IPS-15b (cell line): ENCODE data around the gene ALDH3B1.
A peak's percentile ranks its signal among the peaks of the same experiment; 100 is the strongest.

Experiments used
- H3K27me3 ChIP-seq: one replicate; pipeline ENCODE4 v1.6.1; 2013; ENCODE audit warnings: low read length; ENCODE audit not compliant: control insufficient read depth, insufficient read depth
- H3K36me3 ChIP-seq: one replicate; pipeline ENCODE4 v1.6.1; 2013; ENCODE audit warnings: low read length; ENCODE audit not compliant: control insufficient read depth, insufficient read depth
- H3K4me1 ChIP-seq: one replicate; pipeline ENCODE4 v1.6.1; 2013; ENCODE audit warnings: mild to moderate bottlenecking, low read length; ENCODE audit not compliant: control insufficient read depth, insufficient read depth
- H3K4me3 ChIP-seq: one replicate; pipeline ENCODE4 v1.5.1; 2013; ENCODE audit warnings: low read depth, low read length
- H3K9ac ChIP-seq: one replicate; pipeline ENCODE4 v1.6.1; 2013; ENCODE audit warnings: low read depth, mild to moderate bottlenecking, low read length
- H3K9me3 ChIP-seq: one replicate; pipeline ENCODE4 v1.6.1; 2013; ENCODE audit warnings: mild to moderate bottlenecking, low read length; ENCODE audit not compliant: control insufficient read depth, insufficient read depth

ALDH3B1 gene

GRCh38 chr11:68030318-68031143 lies 20.4 kb downstream of the ALDH3B1 start, which contains the start of gene NDUFS8:
TSS of gene NDUFS8 (plus strand) at chr11:68030681. CDS start at chr11:68032152, 1,471 bp downstream.
- Histone ChIP-seq H3K4me3 (peak within 1 kb of the TSS; percentile 94), H3K9me3 (no peaks in the 10 kb centered on the region), H3K9ac (peak within 1 kb of the TSS; percentile 94), H3K4me1 (peaks cover 3% of the 10 kb centered on the region), H3K36me3 (peaks cover 30% of the 10 kb centered on the region), H3K27me3 (no peaks in the 10 kb centered on the region)

GRCh38 chr11:68031144-68031464 lies 21.0 kb downstream of the ALDH3B1 start:
- H3K4me3 ChIP-seq, result peak overlapping the region; percentile 94
- H3K9ac ChIP-seq, result peak overlapping the region; percentile 94
- peaks cover 3% of the 10 kb centered on the region for H3K4me1 ChIP-seq
- H3K27me3 ChIP-seq, result no peaks in the 10 kb centered on the region
- H3K36me3 ChIP-seq, result peaks cover 30% of the 10 kb centered on the region
- no peaks in the 10 kb centered on the region for H3K9me3 ChIP-seq

GRCh38 chr11:68032003-68032402 lies 21.9 kb downstream of the ALDH3B1 start:
- peaks cover 30% of the 10 kb centered on the region for H3K36me3 ChIP-seq
- peaks cover 3% of the 10 kb centered on the region for H3K4me1 ChIP-seq
- H3K27me3 ChIP-seq, result no peaks in the 10 kb centered on the region
- H3K9ac ChIP-seq, result no peak overlapping the region
- H3K4me3 ChIP-seq, result peak overlapping the region; percentile 94
- H3K9me3 ChIP-seq, result no peaks in the 10 kb centered on the region

GRCh38 chr11:68032997-68033707 lies 23.0 kb downstream of the ALDH3B1 start:
- no peaks in the 10 kb centered on the region for H3K27me3 ChIP-seq
- H3K9ac ChIP-seq, result no peak overlapping the region
- H3K36me3 ChIP-seq, result peaks cover 24% of the 10 kb centered on the region
- no peak overlapping the region for H3K4me3 ChIP-seq
- peaks cover 4% of the 10 kb centered on the region for H3K4me1 ChIP-seq
- no peaks in the 10 kb centered on the region for H3K9me3 ChIP-seq

GRCh38 chr11:68033708-68034045 lies 23.6 kb downstream of the ALDH3B1 start:
- Histone ChIP-seq H3K4me3 (no peak overlapping the region), H3K9ac (no peak overlapping the region), H3K27me3 (no peaks in the 10 kb centered on the region), H3K9me3 (no peaks in the 10 kb centered on the region), H3K4me1 (peaks cover 6% of the 10 kb centered on the region), H3K36me3 (peaks cover 24% of the 10 kb centered on the region)

- Histone ChIP-seq H3K27me3 (no peaks in the 10 kb centered on the region), H3K4me3 (no peak overlapping the region), H3K36me3 (peaks cover 24% of the 10 kb centered on the region), H3K9me3 (no peaks in the 10 kb centered on the region), H3K9ac (no peak overlapping the region), H3K4me1 (peaks cover 7% of the 10 kb centered on the region)
Measured at GRCh38 chr11:68035266-68035876, 25.2 kb downstream of the ALDH3B1 start.

GRCh38 chr11:68036141-68036716 lies 26.1 kb downstream of the ALDH3B1 start:
- Histone ChIP-seq H3K9ac (no peak overlapping the region), H3K4me1 (peaks cover 7% of the 10 kb centered on the region), H3K27me3 (no peaks in the 10 kb centered on the region), H3K4me3 (no peak overlapping the region), H3K9me3 (no peaks in the 10 kb centered on the region), H3K36me3 (peaks cover 24% of the 10 kb centered on the region)

- Histone ChIP-seq H3K9ac (no peak overlapping the region), H3K36me3 (peaks cover 24% of the 10 kb centered on the region)
Measured at GRCh38 chr11:68036717-68037239, 26.7 kb downstream of the ALDH3B1 start.

GRCh38 chr11:68037411-68038225 lies 27.5 kb downstream of the ALDH3B1 start:
- Histone ChIP-seq H3K4me1 (peaks cover 7% of the 10 kb centered on the region), H3K9ac (no peak overlapping the region), H3K4me3 (no peak overlapping the region), H3K27me3 (no peaks in the 10 kb centered on the region), H3K36me3 (peaks cover 18% of the 10 kb centered on the region), H3K9me3 (no peaks in the 10 kb centered on the region)

More at GRCh38 chr11:68036717-68037239, 26.7 kb downstream of the ALDH3B1 start:
- Histone ChIP-seq H3K4me3 (no peak overlapping the region), H3K4me1 (peaks cover 7% of the 10 kb centered on the region), H3K9me3 (no peaks in the 10 kb centered on the region), H3K27me3 (no peaks in the 10 kb centered on the region)

- H3K36me3 ChIP-seq, result peaks cover 15% of the 10 kb centered on the region
- H3K4me1 ChIP-seq, result peaks cover 7% of the 10 kb centered on the region
- peak overlapping the region; percentile 65 for H3K9ac ChIP-seq
- no peaks in the 10 kb centered on the region for H3K27me3 ChIP-seq
- H3K4me3 ChIP-seq, result peak overlapping the region; percentile 50
- H3K9me3 ChIP-seq, result no peaks in the 10 kb centered on the region
Measured at GRCh38 chr11:68038226-68038717, 28.1 kb downstream of the ALDH3B1 start.
